PFSK-1 (cell line): Measurements from ENCODE around the gene EPHA4.

Experiments
- FOXP2 ChIP-seq: optimal IDR thresholded peaks from 2 replicates; pipeline ENCODE3; 2011; ENCODE audit warnings: borderline replicate concordance, control low read depth, inconsistent platforms; ENCODE audit not compliant: insufficient read depth; ENCODE audit errors: extremely low read length, extremely low read depth
- POLR2AphosphoS5 ChIP-seq: IDR thresholded peaks from 2 replicates; pipeline ENCODE4 v1.6.1; 2012; ENCODE audit warnings: low read depth, mild to moderate bottlenecking, control low read depth, low read length, moderate library complexity
- REST ChIP-seq, 2 experiments: IDR thresholded peaks; 2 replicates each; pipeline versions ENCODE4 v1.6.1 to v1.8.0; 2011 to 2012; ENCODE audit warnings: low read depth in 2 of 2, low read length in 2 of 2, control low read depth in 1 of 2, inconsistent platforms in 1 of 2, mild to moderate bottlenecking in 1 of 2, moderate library complexity in 1 of 2; ENCODE audit not compliant: insufficient read depth in 1 of 2
- SIN3A ChIP-seq: IDR thresholded peaks from 2 replicates; pipeline ENCODE4 v1.6.1; 2012; ENCODE audit warnings: mild to moderate bottlenecking, low read length, moderate library complexity, borderline replicate concordance; ENCODE audit not compliant: insufficient read depth
- TAF1 ChIP-seq: IDR thresholded peaks from 2 replicates; pipeline ENCODE4 v1.6.1; 2012; ENCODE audit warnings: low read length, control low read depth, borderline replicate concordance; ENCODE audit not compliant: insufficient read depth

The EPHA4 gene

GRCh38 chr2:221567231-221567760 is 4.8 kb downstream of the EPHA4 start:
- TF ChIP-seq POLR2AphosphoS5 (no peak), SIN3A (no peak), REST (IDR thresholded peaks at IDR 0.05; ENCODE audit: insufficient read depth in 1 of 2, low read depth in 2 of 2, low read length in 2 of 2) (no peak), TAF1 (no peak), FOXP2 (no peak)

- TF ChIP-seq SIN3A (no peak), TAF1 (no peak), FOXP2 (no peak), REST (IDR thresholded peaks at IDR 0.05; ENCODE audit: insufficient read depth in 1 of 2, low read depth in 2 of 2, low read length in 2 of 2) (no peak), POLR2AphosphoS5 (no peak)
Measured at GRCh38 chr2:221563270-221563985, 8.7 kb downstream of the EPHA4 start.

- TF ChIP-seq REST (IDR thresholded peaks at IDR 0.05; ENCODE audit: insufficient read depth in 1 of 2, low read depth in 2 of 2, low read length in 2 of 2) (no peak), FOXP2 (no peak), POLR2AphosphoS5 (no peak), TAF1 (no peak), SIN3A (no peak)
Measured at GRCh38 chr2:221562226-221562625, 9.9 kb downstream of the EPHA4 start.

- TF ChIP-seq SIN3A (no peak), REST (IDR thresholded peaks at IDR 0.05; ENCODE audit: insufficient read depth in 1 of 2, low read depth in 2 of 2, low read length in 2 of 2) (no peak), POLR2AphosphoS5 (no peak), FOXP2 (no peak), TAF1 (no peak)
Measured at GRCh38 chr2:221561770-221562169, 10.3 kb downstream of the EPHA4 start.

- TF ChIP-seq FOXP2 (no peak), POLR2AphosphoS5 (no peak), REST (IDR thresholded peaks at IDR 0.05; ENCODE audit: insufficient read depth in 1 of 2, low read depth in 2 of 2, low read length in 2 of 2) (no peak), SIN3A (no peak), TAF1 (no peak)
Measured at GRCh38 chr2:221559991-221560390, 12.1 kb downstream of the EPHA4 start.
